Measurements from ENCODE around the gene CNTNAP2. TPM values are rescaled to one million over a fixed set of nuclear protein-coding genes. Genes with fewer than 3 reads are reported as not detected.

The CNTNAP2 gene
- total RNA-seq, 1 donor from 2014 or later = 0.59 TPM

DNA sequence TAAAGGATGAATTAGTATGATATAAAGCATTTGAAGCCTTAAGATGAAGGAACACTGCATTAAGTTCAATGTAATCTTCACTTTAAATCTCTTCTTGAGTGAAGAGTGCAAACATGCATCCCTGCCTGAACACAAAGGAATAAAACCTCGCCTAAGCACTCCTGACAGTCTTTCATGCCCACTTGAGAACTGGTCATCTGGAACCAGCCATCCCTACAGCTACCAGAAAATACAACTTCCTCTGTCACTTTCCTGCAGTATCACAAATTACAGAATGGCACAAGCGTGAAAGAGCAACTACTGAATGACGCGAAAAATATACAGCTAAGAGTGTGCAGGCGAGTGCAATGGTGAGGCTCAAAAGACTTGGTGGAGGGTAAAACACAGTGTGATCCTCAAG, 1079.9 kb downstream of the CNTNAP2 start:
- Histone ChIP-seq H3K27me3 (ENCODE audit: low read depth) (no peaks in the 10 kb centered on the region), H3K36me3 (no peaks in the 10 kb centered on the region), H3K4me1 (no peaks in the 10 kb centered on the region), H3K4me3 (no peak overlapping the region), H3K9me3 (no peaks in the 10 kb centered on the region), H3K27ac (no peak overlapping the region)
- intact Hi-C loops (cut with DNase I) = no loop called here
- TF ChIP-seq, protein P1, sequence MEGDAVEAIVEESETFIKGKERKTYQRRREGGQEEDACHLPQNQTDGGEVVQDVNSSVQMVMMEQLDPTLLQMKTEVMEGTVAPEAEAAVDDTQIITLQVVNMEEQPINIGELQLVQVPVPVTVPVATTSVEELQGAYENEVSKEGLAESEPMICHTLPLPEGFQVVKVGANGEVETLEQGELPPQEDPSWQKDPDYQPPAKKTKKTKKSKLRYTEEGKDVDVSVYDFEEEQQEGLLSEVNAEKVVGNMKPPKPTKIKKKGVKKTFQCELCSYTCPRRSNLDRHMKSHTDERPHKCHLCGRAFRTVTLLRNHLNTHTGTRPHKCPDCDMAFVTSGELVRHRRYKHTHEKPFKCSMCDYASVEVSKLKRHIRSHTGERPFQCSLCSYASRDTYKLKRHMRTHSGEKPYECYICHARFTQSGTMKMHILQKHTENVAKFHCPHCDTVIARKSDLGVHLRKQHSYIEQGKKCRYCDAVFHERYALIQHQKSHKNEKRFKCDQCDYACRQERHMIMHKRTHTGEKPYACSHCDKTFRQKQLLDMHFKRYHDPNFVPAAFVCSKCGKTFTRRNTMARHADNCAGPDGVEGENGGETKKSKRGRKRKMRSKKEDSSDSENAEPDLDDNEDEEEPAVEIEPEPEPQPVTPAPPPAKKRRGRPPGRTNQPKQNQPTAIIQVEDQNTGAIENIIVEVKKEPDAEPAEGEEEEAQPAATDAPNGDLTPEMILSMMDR (IDR thresholded peaks at IDR 0.05) = no peak
- ATAC-seq = no peak
- DNase-seq = no peak

DNA sequence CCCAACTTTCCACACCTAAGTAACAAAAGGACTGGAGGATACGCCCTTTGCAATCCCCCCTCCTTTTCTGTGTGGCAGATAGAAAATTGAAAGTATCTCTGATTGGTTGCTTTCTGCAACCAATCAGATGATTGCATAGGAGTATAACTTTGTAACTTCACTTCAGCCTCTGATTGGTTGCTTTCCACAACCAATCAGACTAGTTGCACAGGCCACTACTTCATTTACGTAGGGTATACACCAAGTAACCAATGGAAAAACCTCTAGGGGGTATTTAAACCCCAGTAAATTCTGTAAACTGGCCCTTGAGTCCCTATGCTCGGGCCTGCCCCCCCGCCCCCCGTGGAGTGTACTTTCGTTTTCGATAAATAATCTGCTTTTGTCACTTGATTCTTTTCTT, 1080.4 kb downstream of the CNTNAP2 start:
- H3K4me3 ChIP-seq = no peak overlapping the region
- H3K9me3 ChIP-seq = no peaks in the 10 kb centered on the region
- TF ChIP-seq, protein P1 (IDR thresholded peaks at IDR 0.05) = no peak
- intact Hi-C loops (cut with DNase I) = no loop called here
- ATAC-seq (no peak), DNase-seq (no peak)
- no peaks in the 10 kb centered on the region for H3K36me3 ChIP-seq
- no peak overlapping the region for H3K27ac ChIP-seq
- no peaks in the 10 kb centered on the region for H3K27me3 ChIP-seq (ENCODE audit: low read depth)
- no peaks in the 10 kb centered on the region for H3K4me1 ChIP-seq

DNA sequence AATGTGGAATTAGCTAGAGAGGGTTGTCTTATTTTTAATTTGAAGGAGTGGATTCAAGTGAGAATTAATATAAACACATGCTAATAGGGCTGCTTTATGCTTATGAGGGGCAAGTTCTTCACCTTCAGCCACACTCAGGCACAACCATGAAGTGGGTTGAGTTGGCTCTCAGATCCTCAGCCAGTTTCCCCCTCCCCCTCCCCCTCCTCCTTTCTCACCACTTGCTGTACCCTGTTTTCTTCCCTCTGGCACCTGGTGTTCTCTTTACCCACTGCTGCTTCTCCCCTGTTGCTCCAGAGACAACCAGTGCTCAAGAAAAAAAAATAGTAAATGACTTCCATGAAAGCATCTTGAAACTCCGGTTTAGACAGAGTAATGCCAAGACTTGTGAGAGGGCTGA, 1083.3 kb downstream of the CNTNAP2 start:
- intact Hi-C loops (cut with DNase I) = no loop called here
- H3K36me3 ChIP-seq = no peaks in the 10 kb centered on the region
- ATAC-seq (no peak), DNase-seq (no peak)
- H3K4me3 ChIP-seq = no peak overlapping the region
- TF ChIP-seq, protein P1 (IDR thresholded peaks at IDR 0.05) = no peak
- H3K27me3 ChIP-seq (ENCODE audit: low read depth) = no peaks in the 10 kb centered on the region
- H3K9me3 ChIP-seq = no peaks in the 10 kb centered on the region
- no peaks in the 10 kb centered on the region for H3K4me1 ChIP-seq
- no peak overlapping the region for H3K27ac ChIP-seq

DNA sequence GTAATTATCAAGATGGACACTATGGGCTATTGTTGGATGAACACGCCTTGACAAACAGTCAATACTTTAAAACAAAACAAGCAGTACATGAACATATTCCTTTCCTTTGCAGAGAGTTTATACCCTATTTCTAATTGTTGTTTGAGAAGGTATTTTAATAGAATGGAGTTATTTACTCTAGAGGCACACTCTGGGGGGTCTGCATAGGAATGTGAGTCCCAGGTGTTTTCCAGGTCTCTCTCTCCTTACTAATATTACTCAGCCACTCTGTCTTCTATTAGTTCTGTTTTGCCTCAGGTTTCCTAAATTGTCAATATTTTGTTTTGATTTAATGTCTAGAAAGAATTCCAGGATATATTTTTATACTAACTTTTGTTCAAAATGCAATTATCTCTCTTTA, 1091.4 kb downstream of the CNTNAP2 start:
- no peak for DNase-seq
- no peak for ATAC-seq
- no peaks in the 10 kb centered on the region for H3K27me3 ChIP-seq (ENCODE audit: low read depth)
- no peaks in the 10 kb centered on the region for H3K9me3 ChIP-seq
- intact Hi-C loops (cut with DNase I) = no loop called here
- no peak overlapping the region for H3K4me3 ChIP-seq
- no peaks in the 10 kb centered on the region for H3K36me3 ChIP-seq
- H3K4me1 ChIP-seq = no peaks in the 10 kb centered on the region
- no peak overlapping the region for H3K27ac ChIP-seq
- TF ChIP-seq, protein P1 (IDR thresholded peaks at IDR 0.05) = no peak

DNA sequence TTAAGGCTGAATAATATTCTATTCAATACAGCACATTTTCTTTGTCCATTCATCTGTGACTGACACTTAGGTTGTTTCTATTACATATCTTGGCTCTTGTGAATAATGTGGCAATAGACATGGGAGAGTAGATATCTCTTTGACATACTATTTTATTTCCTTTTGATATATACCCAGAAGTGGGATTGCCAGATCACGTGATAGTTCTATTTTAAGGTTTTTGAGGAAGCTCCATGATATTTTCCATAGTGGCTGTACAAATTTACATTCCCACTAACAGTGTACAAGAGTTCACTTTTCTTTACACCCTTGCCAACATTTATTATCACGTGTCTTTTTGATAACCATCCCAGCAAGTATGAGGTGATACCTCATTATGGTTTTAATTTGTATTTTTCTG, 1114.7 kb downstream of the CNTNAP2 start:
- no peaks in the 10 kb centered on the region for H3K9me3 ChIP-seq
- TF ChIP-seq, protein P1 (IDR thresholded peaks at IDR 0.05) = no peak
- intact Hi-C loops (cut with DNase I) = no loop called here
- no peak overlapping the region for H3K4me3 ChIP-seq
- no peaks in the 10 kb centered on the region for H3K36me3 ChIP-seq
- H3K27ac ChIP-seq = no peak overlapping the region
- DNase-seq (no peak), ATAC-seq (no peak)
- H3K27me3 ChIP-seq (ENCODE audit: low read depth) = no peaks in the 10 kb centered on the region
- H3K4me1 ChIP-seq = no peaks in the 10 kb centered on the region

Measured in lower lobe of right lung (tissue), 2 donors.